Measurements from ENCODE around the gene HABP2. TPM values are rescaled to one million over a fixed set of nuclear protein-coding genes. Genes with fewer than 3 reads are reported as not detected.

The HABP2 gene
- total and polyA plus RNA-seq, 2 experiments from 2014 or later = 48.3 to 102 TPM

GRCh38 chr10:113517165-113517900 lies 35.5 kb upstream of the HABP2 start:
- H3K9me2 ChIP-seq (replicated peaks; ENCODE audit: insufficient read depth) = no peaks in the 10 kb centered on the region
- 92% methylated on average over 10 of the region's 10 CpGs for WGBS (ENCODE audit: low lambda C conversion rate, missing lambda C conversion rate)
- H3K4me3 ChIP-seq = no peak overlapping the region
- no peak overlapping the region for H2AFZ ChIP-seq
- H3K4me1 ChIP-seq (ENCODE audit: insufficient read depth) = no peaks in the 10 kb centered on the region
- DNase-seq (ENCODE audit: low spot score) = no peak
- H4K20me1 ChIP-seq (ENCODE audit: insufficient read depth, poor library complexity, severe bottlenecking) = no peaks in the 10 kb centered on the region
- no peak overlapping the region for H3K27ac ChIP-seq
- no peak for TF ChIP-seq EZH2 (IDR thresholded peaks at IDR 0.05; ENCODE audit: borderline replicate concordance)
- no peak for TF ChIP-seq CTCF (IDR thresholded peaks at IDR 0.05; ENCODE audit: poor library complexity)
- TF ChIP-seq EZH2phosphoT487 (IDR thresholded peaks at IDR 0.05; ENCODE audit: low read depth, severe bottlenecking, unreplicated experiment) = no peak
- no peaks in the 10 kb centered on the region for H3K36me3 ChIP-seq (replicated peaks; ENCODE audit: insufficient read depth, low read depth)
- H3K27me3 ChIP-seq = no peaks in the 10 kb centered on the region
- H3K79me2 ChIP-seq = no peaks in the 10 kb centered on the region
- H3K4me2 ChIP-seq = no peak overlapping the region
- H3K9me3 ChIP-seq (ENCODE audit: low read depth) = no peaks in the 10 kb centered on the region

DNA sequence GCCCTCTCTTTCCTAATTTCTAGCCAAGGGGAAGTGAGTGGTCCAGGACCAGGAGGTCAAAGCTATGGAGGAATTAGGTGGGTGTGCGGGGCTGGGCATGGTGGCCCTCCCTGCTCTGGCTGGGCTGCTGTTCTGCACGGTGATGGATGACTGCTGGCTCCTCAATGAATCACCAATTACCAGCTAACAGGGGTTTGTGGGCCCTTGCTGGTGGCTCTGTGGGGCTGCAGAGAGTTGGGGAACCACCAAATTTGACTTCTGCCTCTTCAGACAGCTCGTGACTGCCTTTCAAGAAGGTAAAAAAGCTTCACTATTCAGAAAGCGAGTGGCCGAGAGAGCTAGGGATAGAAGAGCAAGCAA lies 35.0 kb upstream of the HABP2 start:
- Histone ChIP-seq H3K27me3 (no peaks in the 10 kb centered on the region), H3K4me3 (no peak overlapping the region), H3K9me2 (replicated peaks; ENCODE audit: insufficient read depth) (no peaks in the 10 kb centered on the region), H3K36me3 (replicated peaks; ENCODE audit: insufficient read depth, low read depth) (no peaks in the 10 kb centered on the region), H2AFZ (no peak overlapping the region), H3K79me2 (no peaks in the 10 kb centered on the region), H4K20me1 (ENCODE audit: insufficient read depth, poor library complexity, severe bottlenecking) (no peaks in the 10 kb centered on the region), H3K4me2 (no peak overlapping the region), H3K9me3 (ENCODE audit: low read depth) (no peaks in the 10 kb centered on the region), H3K4me1 (ENCODE audit: insufficient read depth) (no peaks in the 10 kb centered on the region), H3K27ac (no peak overlapping the region)
- WGBS (ENCODE audit: low lambda C conversion rate, missing lambda C conversion rate) = 79% methylated on average over 5 of the region's 5 CpGs
- no peak for TF ChIP-seq EZH2phosphoT487 (IDR thresholded peaks at IDR 0.05; ENCODE audit: low read depth, severe bottlenecking, unreplicated experiment)
- TF ChIP-seq EZH2 (IDR thresholded peaks at IDR 0.05; ENCODE audit: borderline replicate concordance) = no peak
- no peak for TF ChIP-seq CTCF (IDR thresholded peaks at IDR 0.05; ENCODE audit: poor library complexity)
- DNase-seq (ENCODE audit: low spot score) = no peak

GRCh38 chr10:113518415-113518814 lies 34.4 kb upstream of the HABP2 start:
- TF ChIP-seq EZH2phosphoT487 (IDR thresholded peaks at IDR 0.05; ENCODE audit: low read depth, severe bottlenecking, unreplicated experiment) (no peak), CTCF (IDR thresholded peaks at IDR 0.05; ENCODE audit: poor library complexity) (no peak), EZH2 (IDR thresholded peaks at IDR 0.05; ENCODE audit: borderline replicate concordance) (no peak)
- H3K9me3 ChIP-seq (ENCODE audit: low read depth) = no peaks in the 10 kb centered on the region
- 85% methylated on average over 3 of the region's 3 CpGs for WGBS (ENCODE audit: low lambda C conversion rate, missing lambda C conversion rate)
- no peaks in the 10 kb centered on the region for H3K36me3 ChIP-seq (replicated peaks; ENCODE audit: insufficient read depth, low read depth)
- no peak overlapping the region for H3K4me3 ChIP-seq
- H3K4me1 ChIP-seq (ENCODE audit: insufficient read depth) = no peaks in the 10 kb centered on the region
- no peak overlapping the region for H3K27ac ChIP-seq
- no peak overlapping the region for H3K4me2 ChIP-seq
- no peak for DNase-seq (ENCODE audit: low spot score)
- no peaks in the 10 kb centered on the region for H4K20me1 ChIP-seq (ENCODE audit: insufficient read depth, poor library complexity, severe bottlenecking)
- H3K79me2 ChIP-seq = no peaks in the 10 kb centered on the region
- H2AFZ ChIP-seq = no peak overlapping the region
- H3K9me2 ChIP-seq (replicated peaks; ENCODE audit: insufficient read depth) = no peaks in the 10 kb centered on the region
- no peaks in the 10 kb centered on the region for H3K27me3 ChIP-seq
